ENCODE measurements around the gene C3orf20.

Gene C3orf20

DNA sequence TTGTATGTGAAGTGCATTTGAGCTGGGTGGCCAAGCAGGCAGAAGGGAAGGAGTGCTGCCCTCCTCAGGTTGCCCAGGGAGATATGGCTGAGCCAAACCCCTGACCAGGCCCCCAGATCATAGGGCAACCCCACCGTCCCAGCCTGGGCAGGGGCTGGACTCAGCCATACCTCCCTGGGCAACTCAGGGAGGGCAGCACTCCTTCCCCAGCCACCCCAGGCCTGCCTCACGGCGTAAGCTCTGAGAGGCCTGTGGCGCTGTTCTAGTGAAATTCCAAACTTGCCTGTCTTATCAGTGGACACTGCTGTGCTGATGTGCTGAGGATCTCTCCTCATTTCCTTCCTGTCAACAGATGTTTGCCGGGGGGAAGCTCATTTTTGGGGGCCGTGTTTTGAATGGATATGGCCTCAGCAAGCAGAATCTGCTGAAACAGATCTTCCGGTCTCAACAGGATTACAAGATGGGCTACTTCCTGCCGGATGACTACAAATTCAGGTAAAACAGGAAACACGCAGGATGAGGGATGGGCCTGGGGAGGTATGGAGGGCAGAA, 86.3 kb downstream of the C3orf20 start:
- no peak for DNase-seq

DNA sequence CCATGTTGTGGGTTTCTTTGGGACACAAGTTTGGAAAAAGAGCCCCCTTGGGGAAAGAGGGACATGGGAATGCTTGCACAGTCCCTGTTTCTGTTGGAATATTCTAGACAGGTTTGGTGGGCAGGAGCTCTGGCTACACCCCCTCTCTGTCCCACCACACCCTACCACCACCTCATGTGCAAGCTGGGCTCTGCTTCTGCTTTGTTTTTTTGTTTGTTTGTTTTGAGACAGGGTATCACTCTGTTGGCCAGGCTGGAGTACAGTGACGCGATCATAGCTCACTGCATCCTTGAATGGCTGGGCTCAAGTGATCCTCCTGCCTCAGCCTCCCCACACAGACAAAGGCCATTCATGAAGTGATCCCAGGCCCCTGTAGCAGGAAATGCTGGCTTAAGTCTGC, 86.9 kb downstream of the C3orf20 start:
- no peak for DNase-seq

- no peak for DNase-seq
Observed at GRCh38 chr3:14762701-14763100, 87.8 kb downstream of the C3orf20 start.

GRCh38 chr3:14764331-14765059, 89.6 kb downstream of the C3orf20 start:
- no peak for DNase-seq

DNA sequence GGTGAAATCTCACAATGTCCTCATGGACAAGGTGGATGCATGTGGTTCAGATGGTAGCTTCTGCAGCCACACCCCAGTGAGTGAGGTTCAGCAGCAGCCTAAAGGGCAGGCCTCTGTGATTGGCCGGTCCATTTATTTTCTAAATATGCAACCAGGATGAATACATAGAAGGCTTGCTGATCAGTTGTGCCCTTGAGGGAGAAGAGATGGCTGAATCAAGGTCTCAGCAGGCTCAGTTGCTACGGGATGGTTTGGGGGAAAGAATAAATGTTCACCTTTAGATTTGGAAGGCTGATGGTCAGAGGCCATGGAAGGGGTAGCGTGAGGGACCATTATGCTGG, 90.1 kb downstream of the C3orf20 start:
- DNase-seq = no peak

DNA sequence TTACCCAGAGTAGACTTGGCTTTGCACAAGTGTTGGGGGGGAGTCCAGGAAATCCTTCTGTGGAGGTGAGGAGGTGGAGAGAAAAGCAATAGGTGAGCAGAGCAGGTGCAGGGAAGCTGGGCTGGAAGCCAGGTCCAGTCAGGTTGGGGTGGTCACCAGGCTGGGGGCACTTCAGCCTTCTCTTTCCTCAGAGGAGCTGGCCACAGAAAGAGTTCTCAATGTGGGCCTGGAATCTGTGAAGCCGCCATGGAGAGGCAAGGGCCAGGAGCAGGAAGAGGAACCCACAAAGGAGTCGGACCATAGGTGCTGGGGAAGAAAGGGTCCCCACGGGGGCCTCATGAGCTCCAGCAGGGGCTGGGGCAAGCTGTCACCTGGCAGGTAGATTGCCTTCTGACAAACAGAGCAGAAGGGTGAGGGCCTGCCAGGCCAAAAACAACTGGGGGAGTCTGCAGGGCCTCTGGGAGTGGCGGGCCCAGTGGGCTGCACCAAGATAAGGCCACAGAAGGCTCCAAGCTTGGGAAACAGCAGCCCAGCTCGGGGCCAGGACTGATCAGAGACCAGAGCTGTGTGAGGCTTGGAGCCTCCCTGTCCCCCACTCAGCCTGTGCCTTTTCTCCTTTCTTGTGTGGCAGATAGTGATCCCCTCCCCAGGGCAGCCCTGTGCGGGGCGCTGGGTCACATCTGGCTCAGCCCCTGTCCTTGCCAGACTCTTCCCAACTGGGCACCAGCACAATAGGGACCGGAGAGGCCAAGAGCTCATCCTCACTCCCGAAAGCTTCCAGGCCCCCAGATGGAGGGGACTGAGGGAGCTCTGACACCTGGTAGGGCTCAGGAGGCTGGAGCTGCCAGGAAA, 90.9 kb downstream of the C3orf20 start:
- no peak for DNase-seq

DNA sequence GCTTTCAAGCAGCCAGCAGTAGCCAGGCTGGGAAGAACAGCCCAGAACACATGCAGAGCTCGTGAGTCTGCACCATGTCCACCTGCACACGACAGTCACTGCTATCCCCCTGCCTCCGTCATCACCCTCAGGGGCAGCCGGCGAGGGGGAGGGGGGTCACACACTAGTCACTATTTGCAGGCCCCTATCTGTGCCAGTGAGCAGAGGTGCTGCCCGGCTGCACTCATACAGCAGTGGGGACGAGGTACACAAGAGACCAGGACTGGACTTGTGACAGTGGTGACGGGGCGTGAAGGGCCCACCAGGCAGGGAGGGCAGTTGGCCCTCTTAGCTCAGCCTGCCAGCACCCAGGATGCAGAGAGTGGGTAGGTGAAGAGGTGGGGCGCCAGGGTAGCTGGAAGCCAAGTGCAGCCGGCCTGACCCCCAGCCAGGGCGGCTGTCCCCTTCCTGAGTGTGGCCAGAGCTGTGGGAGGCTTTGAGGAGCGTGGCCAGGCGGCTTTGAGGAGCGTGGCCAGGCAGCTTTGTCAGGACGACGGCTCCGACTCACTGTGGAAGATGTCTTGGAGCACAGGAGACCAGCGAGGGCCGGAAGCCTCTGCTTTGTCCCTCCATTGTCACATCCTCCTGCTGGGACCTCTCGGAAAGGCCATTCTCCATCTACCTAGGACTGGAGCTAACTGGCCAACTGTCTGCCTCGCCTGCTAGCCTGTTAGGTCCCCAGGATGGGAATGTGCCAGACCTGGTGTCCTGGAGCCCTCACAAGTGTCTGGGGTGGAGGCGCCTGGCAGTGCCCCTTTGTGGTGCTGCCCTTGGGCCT, 91.7 kb downstream of the C3orf20 start:
- DNase-seq = no peak

- no peak for DNase-seq
Observed at GRCh38 chr3:14767245-14768051, 92.5 kb downstream of the C3orf20 start.

DNA sequence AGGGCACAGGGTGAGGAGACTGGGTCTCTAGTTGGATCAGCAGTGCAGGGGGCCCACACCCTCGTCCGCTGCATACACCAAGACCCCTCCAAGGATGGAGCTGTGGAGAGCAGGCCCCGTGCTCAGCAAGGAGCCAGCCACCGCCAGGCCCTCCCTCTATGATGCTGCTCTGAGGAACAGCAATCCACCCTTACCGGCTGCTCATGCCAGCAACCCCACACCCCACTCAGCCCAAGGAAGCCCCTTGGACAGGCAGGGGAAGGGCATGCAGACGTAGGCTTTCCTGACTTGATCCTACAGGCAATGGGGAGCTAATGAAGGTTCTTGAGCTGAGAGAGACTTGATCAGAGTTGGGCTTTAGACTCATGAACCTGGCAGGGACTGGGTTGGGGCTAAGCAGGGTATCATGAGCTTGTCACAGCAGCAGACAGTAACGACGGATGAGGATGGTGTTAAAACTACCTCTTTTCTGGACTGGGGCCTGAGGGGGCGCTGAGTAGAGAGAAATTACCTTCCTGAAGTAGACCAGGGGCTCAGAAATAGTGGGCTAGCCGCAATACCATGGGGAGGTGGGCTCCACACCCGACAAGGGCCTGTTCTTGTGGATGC, 93.3 kb downstream of the C3orf20 start:
- no peak for DNase-seq

DNA sequence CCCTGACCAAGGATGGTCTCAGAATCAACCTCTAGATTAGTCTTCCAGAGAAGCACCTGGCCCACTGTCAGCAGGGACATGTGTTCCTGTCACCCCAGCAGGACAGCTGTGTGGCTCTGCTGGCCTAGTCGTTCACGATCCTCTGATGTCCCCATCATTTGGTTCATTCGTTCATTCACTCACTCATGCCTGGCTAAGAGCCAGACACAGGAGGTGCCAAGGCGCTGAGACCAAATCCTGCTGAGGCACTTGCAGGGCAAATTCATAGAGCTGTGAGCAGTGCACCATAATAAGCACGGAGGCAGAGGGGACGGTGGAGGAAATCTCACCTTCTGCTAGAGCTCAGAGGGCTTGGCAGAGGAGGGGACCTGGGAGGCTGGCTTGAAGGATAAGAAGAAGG, 93.9 kb downstream of the C3orf20 start:
- no peak for DNase-seq

- DNase-seq = no peak
Observed at GRCh38 chr3:14769544-14770325, 94.8 kb downstream of the C3orf20 start.

DNA sequence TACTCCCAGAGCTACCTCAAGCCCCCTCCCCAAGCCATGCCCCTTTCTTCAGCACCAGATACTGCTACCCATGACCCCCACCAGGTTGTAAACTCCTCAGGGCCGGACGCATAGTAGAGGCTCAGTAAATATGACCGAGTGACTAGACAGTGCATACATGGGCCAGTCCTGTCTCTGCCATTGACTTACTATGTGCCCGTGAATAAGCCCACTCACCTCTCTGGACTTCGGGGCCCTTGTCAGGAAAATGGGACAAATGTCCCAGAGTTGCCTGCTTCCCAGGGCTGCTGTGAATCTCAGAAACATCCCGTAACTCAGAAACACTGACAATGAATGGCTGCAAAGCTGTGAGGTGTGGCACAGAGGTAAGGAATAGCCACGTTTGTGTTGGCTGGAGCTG, 95.7 kb downstream of the C3orf20 start:
- DNase-seq = no peak

DNA sequence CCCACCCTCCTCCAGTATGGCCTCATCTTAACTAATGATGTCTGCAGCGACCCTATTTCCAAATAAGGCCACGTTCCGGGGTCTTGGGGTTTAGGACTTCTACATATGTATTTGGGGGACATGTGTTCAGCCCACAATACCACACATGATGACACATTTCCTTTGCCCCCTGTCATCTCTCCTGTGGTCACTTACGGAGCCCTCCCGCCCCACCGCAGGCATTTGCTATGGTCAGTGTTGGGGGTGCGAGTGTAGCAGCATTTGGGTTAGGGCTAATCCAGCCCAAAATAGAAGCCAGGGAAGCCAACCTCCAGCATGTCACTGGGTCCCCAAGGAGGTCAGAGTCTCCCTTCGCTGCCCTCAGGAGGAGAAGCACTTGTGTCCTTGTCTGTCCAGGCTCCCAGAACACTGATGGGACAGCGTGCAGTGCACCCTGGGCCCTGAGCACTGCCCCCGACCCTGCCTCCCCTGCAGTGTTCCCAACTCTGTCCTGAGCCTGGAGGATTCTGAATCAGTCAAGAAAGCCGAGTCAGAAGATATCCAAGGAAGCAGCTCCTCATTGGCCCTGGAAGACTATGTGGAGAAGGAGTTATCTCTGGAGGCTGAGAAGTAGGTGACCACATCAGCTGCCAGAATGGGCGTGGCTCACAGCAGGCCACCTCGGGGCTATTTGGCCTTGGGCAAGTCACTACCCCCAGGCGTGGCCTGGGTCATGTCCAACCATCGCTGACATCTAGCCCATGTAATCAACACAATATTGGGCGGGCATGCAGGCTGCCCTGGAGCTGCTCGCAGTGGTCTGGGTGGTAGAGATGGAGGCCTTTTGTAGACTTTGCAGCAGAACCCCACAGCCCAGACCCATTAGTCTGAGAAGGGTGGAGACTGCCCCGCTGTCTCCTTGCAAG, 96.9 kb downstream of the C3orf20 start:
- no peak for DNase-seq

GRCh38 chr3:14772533-14773138, 97.7 kb downstream of the C3orf20 start:
- DNase-seq = no peak

DNA sequence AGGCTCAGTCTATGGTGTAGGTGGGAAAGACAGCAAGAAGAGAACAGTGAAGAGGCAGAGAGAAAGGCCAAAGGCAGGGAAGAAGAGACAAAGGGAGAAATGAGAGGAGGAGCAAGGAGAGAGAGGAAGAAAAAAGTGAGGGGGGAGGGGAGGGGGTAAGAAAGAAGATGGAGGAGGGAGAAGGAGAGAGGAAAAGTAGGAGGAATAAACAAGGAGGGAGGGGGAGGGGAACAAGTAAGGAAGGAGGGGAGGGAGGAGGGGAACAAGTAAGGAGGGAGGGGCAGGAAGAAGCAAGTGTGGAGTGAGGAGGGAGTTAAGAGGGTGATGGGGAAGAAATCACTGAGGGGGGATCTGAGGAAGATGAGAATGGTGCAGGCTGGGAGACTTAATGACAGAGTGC, 98.3 kb downstream of the C3orf20 start:
- no peak for DNase-seq

GRCh38 chr3:14773691-14774128, 98.8 kb downstream of the C3orf20 start:
- DNase-seq = no peak

DNA sequence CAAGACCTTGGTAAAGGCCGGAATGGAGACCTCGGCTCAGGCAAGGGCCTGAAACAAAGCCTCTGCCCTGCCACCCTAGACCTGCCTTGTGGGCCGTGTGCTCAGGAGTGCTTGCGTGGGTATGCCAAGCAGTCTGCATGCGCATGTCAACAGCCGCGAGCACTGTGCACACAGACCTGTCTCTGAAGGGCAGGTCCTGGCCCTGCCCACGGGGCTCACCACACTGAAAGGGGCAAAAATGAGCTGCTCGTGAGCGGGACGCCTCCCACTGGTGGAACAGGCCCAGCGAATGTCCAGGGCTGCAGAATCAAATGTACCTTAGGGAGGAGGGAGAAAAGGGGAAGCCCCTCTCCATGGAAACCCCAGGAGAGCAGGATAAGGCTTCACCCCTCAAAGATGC, 99.5 kb downstream of the C3orf20 start:
- DNase-seq = no peak

GRCh38 chr3:14775011-14775410, 100.1 kb downstream of the C3orf20 start:
- no peak for DNase-seq

DNA sequence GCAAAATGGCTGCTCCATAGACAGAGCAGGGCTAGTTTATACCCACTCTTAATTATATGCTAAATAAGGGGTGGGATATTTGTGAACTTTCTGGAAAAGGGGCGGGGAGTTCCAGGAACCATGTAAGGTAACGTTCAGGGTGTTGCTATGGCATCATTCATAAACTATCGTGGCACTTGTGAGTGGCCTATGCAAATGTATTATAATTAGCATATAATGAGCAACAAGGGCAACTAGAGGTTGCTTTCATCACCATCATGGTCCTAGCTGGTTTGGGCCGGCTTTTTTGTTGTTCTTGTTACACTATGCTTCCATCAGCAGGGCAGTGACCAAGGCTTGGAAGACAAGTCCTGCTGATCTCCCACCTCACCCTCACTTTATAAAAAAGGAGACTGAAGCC, 100.6 kb downstream of the C3orf20 start:
- DNase-seq = no peak
